AG09319 (cell line): ENCODE results near the gene GUCY1A1.

Experiments
- DNase-seq: peaks from one replicate; pipeline ENCODE4 v3.0.0-alpha.2; 2010; ENCODE audit warnings: low read depth; ENCODE audit errors: extremely low read depth
- TF ChIP-seq, protein P1 (sequence below): IDR thresholded peaks from 2 replicates; pipeline ENCODE4 v1.5.1; 2011; ENCODE audit warnings: low read depth, mild to moderate bottlenecking, inconsistent platforms, low read length, moderate library complexity

The GUCY1A1 gene

DNA sequence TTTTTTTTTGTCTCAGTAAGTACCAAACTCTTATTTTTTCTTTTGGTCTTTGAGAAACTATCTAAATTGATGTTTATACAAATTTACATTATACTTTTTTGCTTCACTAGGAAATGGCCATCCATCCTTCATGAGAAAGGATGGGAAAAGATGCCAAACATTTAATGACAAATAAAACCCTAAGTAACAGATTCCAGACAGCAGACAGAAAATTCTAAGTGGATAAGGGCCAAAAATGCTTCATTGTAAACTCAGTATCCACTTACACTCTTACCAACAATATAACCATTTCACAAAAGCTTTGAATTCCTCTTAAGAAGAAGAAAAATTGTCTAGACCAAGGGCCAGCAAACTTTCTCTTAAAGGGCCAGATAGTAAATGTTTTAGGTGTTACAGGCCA lies 95.7 kb downstream of the GUCY1A1 start:
- TF ChIP-seq, protein P1, sequence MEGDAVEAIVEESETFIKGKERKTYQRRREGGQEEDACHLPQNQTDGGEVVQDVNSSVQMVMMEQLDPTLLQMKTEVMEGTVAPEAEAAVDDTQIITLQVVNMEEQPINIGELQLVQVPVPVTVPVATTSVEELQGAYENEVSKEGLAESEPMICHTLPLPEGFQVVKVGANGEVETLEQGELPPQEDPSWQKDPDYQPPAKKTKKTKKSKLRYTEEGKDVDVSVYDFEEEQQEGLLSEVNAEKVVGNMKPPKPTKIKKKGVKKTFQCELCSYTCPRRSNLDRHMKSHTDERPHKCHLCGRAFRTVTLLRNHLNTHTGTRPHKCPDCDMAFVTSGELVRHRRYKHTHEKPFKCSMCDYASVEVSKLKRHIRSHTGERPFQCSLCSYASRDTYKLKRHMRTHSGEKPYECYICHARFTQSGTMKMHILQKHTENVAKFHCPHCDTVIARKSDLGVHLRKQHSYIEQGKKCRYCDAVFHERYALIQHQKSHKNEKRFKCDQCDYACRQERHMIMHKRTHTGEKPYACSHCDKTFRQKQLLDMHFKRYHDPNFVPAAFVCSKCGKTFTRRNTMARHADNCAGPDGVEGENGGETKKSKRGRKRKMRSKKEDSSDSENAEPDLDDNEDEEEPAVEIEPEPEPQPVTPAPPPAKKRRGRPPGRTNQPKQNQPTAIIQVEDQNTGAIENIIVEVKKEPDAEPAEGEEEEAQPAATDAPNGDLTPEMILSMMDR = no peak
- DNase-seq = no peak

DNA sequence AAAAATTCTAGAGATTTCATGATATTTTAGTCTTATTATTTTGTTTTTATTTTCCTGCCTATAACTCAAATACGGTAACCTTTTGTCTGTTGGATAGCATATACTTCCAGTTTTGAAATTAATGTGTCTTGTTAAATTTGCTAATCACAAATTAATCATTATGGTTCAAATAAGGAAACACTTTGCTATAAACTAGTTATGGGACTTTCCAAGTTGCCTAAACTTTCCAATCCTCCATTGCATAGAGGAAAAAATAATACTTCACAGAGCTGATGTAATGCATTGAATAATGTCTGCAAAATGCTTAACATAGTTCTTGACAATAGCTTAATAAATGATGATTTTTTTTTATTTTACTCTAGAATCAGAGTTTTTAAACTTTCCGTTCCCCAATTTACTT lies 96.9 kb downstream of the GUCY1A1 start:
- no peak for DNase-seq
- TF ChIP-seq, protein P1 = no peak

DNA sequence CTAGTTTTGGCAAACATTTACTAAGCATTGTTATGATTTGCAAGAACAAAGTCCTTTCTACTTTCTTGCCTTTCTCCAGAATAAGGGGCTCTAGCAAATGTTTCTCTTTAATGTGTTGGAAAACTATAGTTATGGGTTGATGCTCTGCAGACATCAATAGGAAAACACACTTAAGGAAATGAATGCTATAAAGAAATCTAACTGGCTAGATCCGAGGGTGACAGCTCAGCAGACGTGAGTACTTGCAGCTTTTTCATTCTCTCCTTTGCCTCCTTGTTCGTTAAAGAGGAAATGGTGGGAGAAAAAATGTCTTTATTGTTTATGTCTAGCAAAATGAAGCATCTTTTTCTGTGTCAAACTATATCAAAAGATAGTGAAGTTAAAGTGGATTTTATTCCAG lies 98.5 kb downstream of the GUCY1A1 start:
- TF ChIP-seq, protein P1 = no peak
- no peak for DNase-seq

DNA sequence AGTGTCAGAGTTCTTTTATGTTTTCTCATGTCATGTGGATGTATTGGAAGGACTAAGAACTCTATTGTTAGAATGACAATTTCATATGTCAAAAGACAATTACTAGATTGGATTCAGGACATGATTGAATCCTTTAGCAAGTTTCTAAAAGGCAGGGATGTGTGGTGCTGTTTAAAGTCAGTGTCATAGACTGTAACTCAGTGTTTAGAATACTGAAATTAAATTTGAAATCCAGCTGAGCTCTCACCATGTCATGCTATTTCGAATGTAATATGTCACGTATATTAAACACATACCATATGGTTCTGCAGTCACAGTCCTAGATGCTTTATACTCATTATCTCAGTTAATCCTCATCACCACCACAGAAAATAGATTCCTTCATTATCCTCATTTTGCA lies 100.0 kb downstream of the GUCY1A1 start:
- TF ChIP-seq, protein P1 = no peak
- no peak for DNase-seq

DNA sequence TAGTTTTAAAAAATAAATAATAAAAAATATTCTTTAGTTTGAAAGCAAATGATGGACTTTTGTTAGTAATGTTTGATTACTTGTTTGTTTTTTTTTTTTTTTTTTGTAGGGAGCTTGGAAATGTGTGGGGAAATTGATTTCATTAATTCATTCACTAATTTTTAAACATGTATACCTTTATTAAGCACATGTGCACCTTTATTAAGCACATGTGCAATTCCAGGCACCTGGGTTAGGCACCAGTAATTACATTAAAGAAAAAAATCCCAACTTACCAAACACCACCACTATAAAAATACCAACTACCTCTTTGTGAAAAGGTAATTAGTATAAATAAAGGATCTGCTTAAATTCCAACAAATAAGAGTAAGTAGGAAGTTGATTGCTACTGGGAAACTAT lies 101.7 kb downstream of the GUCY1A1 start:
- TF ChIP-seq, protein P1 = no peak
- DNase-seq = no peak

DNA sequence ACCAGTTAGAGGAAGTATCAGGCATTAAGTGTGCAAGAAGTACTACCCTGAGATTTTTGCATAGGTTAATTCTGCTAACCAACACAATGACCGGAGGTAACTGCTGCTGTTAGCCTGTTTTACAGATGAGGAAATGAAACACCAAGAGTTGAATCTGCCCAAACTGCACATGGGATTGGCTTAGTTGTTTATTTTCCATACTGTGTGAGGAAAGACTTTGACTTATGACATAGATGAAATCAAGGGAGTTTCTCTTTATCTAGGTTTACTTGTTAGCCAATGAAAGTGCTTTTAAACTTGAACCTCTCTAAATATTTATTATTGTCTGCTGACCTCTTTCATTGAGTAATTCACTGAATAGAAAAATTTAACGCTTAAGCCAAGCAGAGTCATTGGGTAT lies 102.4 kb downstream of the GUCY1A1 start:
- no peak for DNase-seq
- TF ChIP-seq, protein P1 = no peak

DNA sequence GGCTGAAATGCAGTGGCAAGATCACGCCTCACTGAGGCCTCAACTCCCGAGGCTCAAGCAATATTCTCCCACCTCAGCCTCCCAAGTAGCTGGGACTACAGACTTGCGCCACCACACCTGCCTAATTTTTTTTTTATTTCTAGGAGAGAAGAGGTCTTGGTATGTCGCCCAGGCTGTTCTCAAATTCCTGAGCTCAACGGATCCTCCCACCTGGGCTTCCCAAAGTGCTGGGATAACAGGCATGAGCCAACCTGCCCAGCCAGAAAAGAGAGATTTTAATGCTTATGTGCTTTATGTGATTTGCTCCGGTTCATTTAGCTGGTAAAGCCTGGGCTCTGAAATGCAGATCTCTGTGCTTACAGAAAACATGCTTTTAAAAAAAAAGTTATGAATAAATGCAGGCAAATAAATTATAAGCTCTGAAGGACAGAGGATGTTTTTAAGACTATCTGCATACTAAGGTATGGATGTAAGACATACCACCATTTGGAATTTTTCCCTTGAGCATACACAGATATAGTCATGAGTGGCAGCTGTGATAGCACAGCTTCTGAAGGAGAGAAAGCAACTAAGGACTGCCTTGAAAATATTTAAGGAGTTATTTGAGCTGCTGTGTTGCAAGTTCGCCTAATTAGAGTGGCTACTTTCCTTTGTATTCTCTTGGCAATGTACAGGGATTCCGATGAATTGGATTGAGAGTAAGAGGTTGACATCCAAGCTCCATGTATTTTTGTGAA lies 106.0 kb downstream of the GUCY1A1 start:
- TF ChIP-seq, protein P1 = no peak
- no peak for DNase-seq
